BE2C (cell line): ENCODE measurements around the gene GBA2.

Experiments
- DNase-seq: peaks from one replicate; pipeline ENCODE4 v3.0.0-alpha.2; 2020
- H3K27me3 ChIP-seq: fragments of 250-450 bp; sonication (Bioruptor Pico); 2 replicates; pipeline ENCODE4 v1.5.1; 2020; ENCODE audit warnings: mild to moderate bottlenecking
- H3K36me3 ChIP-seq: fragments of 250-450 bp; sonication (Bioruptor Pico); 2 replicates; pipeline ENCODE4 v1.5.1; 2020; ENCODE audit warnings: mild to moderate bottlenecking
- H3K4me1 ChIP-seq: fragments of 250-450 bp; sonication (Bioruptor Pico); 2 replicates; pipeline ENCODE4 v1.5.1; 2020
- H3K4me3 ChIP-seq: 2 replicates; pipeline ENCODE4 v1.5.1; 2011; ENCODE audit warnings: low read depth, low read length
- H3K9me3 ChIP-seq: fragments of 250-450 bp; sonication (Bioruptor Pico); 2 replicates; pipeline ENCODE4 v1.5.1; 2020
- TF ChIP-seq, protein P1 (sequence below): IDR thresholded peaks from 2 replicates; pipeline ENCODE4 v1.5.1; 2012; ENCODE audit warnings: mild to moderate bottlenecking, low read depth, low read length

GBA2 gene

GRCh38 chr9:35792024-35792813, 43.2 kb upstream of the GBA2 start:
- TF ChIP-seq, protein P1, sequence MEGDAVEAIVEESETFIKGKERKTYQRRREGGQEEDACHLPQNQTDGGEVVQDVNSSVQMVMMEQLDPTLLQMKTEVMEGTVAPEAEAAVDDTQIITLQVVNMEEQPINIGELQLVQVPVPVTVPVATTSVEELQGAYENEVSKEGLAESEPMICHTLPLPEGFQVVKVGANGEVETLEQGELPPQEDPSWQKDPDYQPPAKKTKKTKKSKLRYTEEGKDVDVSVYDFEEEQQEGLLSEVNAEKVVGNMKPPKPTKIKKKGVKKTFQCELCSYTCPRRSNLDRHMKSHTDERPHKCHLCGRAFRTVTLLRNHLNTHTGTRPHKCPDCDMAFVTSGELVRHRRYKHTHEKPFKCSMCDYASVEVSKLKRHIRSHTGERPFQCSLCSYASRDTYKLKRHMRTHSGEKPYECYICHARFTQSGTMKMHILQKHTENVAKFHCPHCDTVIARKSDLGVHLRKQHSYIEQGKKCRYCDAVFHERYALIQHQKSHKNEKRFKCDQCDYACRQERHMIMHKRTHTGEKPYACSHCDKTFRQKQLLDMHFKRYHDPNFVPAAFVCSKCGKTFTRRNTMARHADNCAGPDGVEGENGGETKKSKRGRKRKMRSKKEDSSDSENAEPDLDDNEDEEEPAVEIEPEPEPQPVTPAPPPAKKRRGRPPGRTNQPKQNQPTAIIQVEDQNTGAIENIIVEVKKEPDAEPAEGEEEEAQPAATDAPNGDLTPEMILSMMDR = no peak
- Histone ChIP-seq H3K27me3 (no peaks in the 10 kb centered on the region), H3K36me3 (no peaks in the 10 kb centered on the region), H3K4me3 (peak overlapping the region; percentile 57), H3K9me3 (no peaks in the 10 kb centered on the region), H3K4me1 (peaks cover 11% of the 10 kb centered on the region)
- no peak for DNase-seq

GRCh38 chr9:35791297-35791921, 42.4 kb upstream of the GBA2 start, which contains the start of gene NPR2:
Gene NPR2 (plus strand): TSS chr9:35791591. CDS start chr9:35792409, 818 bp downstream.
- peak; percentile 48 for DNase-seq
- Histone ChIP-seq H3K27me3 (no peaks in the 10 kb centered on the region), H3K4me3 (peak within 1 kb of the TSS; percentile 57), H3K36me3 (no peaks in the 10 kb centered on the region), H3K9me3 (no peaks in the 10 kb centered on the region), H3K4me1 (peaks cover 11% of the 10 kb centered on the region)
- TF ChIP-seq, protein P1 = no peak

DNA sequence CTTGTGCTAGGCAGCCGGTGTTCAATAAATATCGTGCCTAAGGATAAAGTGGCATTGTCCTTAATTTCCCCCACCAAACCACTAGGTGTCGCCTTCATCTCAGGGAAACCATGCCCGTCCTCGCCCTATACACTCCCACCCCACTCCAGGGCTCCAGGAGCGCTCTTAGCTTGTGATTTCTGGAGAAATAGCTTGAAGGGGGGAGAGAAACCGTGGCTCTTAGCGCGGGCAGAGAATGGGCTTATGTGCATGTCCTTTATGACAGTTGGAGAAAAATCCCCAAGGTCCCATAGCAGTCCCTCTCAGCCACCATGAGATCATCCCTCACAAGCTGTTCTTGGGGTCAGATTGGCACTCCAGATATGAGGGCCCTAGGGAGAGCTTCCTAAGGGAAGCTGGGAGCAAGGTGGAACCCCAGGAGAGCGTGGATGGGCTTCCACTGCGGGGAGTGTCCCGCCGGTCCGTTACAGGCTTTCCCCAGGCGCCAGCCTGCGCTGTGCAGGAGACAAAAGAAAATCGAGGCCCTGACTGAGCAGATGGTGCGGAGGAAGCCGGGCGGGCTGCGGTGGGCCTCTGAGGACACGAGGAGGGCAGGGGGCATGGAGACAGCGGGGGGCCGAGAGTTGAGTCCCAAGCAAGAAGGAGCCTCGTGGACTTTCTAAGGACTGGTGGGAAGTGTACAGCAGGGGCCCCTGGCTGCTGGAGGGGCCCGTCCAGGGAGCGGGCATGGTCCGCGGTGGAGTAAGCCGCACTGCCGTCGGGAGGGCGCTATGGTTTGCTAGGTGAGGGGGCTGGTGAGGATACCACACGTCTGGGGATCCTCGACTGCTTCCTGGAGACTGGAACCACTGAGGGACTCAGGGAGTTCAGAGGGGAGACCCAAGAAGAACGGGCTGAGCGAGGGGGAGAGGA, 41.6 kb upstream of the GBA2 start:
- Histone ChIP-seq H3K9me3 (no peaks in the 10 kb centered on the region), H3K27me3 (no peaks in the 10 kb centered on the region), H3K4me1 (peaks cover 11% of the 10 kb centered on the region), H3K36me3 (no peaks in the 10 kb centered on the region), H3K4me3 (peak overlapping the region; percentile 39)
- DNase-seq = peak; percentile 85
- TF ChIP-seq, protein P1 = peak; percentile 94

DNA sequence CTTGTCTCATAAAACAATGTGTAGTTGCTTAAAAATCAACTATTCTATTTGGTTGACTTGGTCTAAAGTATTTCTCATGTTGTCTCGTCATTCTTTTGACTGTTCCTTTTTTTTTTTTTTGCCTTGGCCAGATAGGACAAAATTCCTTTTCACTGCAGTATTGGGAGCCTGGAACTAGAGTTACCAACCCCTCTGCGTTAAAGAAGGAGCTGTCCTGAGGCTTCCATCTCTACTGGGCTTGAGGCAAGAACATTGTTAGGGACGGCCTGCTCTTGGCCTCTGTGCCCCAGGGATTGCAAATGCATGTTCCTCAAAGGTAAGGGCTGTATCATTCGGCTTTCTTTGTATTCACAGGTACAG, 41.0 kb upstream of the GBA2 start:
- Histone ChIP-seq H3K4me3 (no peak overlapping the region), H3K27me3 (no peaks in the 10 kb centered on the region), H3K9me3 (no peaks in the 10 kb centered on the region), H3K4me1 (peaks cover 11% of the 10 kb centered on the region), H3K36me3 (no peaks in the 10 kb centered on the region)
- TF ChIP-seq, protein P1 = no peak
- DNase-seq = no peak

GRCh38 chr9:35789541-35789940, 40.5 kb upstream of the GBA2 start:
- Histone ChIP-seq H3K4me3 (no peak overlapping the region), H3K27me3 (no peaks in the 10 kb centered on the region), H3K36me3 (no peaks in the 10 kb centered on the region), H3K4me1 (peaks cover 11% of the 10 kb centered on the region), H3K9me3 (no peaks in the 10 kb centered on the region)
- no peak for DNase-seq
- TF ChIP-seq, protein P1 = no peak
